Measurements from ENCODE around the gene SMYD5. TPM values are rescaled to one million over a fixed set of nuclear protein-coding genes. Genes with fewer than 3 reads are reported as not detected.

The SMYD5 gene
- total RNA-seq, 2 donors from 2014 or later, result 34.9 to 35.4 TPM

DNA sequence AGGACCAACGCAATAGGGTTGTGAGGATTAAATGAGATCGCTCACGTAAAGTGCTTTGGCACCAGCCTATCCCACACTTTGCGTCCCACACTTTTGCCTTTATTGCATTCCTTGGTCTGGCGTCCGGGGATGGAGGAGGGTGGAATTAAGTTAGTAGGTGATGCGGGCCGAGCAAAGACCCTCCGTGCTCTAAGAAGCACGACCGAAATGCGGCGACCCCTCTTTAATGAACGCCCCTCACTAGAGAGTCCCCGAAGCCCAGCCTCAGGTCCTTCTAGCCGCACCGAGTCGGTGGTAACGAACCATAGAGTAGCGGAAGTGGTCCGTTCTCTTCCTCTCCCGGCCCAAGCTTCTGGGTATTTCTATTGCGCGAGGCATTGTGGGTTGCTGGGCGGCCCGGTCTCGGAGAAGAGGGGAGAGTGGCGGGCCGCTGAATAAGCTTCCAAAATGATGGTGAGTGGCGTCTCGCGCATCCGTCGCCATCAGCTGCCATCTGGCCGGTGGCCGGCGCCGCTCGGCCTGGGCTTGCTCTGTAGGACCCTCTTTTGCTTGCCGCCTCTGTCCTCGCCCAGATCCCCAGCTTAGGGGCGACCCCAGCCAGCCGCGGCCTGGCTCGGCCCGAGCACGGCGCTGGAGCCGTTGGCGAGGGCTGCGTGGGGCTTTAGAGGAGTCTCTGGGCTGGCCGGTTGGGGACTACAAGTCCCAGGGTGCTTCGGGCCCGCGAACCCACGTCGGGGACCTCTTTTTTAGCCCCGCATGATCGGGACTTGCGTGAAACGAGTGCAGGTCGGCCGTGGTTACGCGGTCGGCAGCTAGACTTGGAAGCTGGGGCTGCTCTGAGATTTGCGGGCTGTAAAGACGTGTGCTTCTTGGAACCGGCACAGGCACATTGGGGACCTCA lies 20.1 kb downstream of the SMYD5 start, which contains the start of gene CCT7:
TSS of gene CCT7 (plus strand) at position 377 of the 901 bp plus-strand sequence. CDS start at position 448, 71 bp downstream.
- Mint-ChIP-seq H3K36me3 (ENCODE audit: low read depth) (peaks cover 2% of the 10 kb centered on the region), H3K4me3 (peak within 1 kb of the TSS; percentile 97), H3K27ac (peak within 1 kb of the TSS; percentile 96), H3K9me3 (no peaks in the 10 kb centered on the region), H3K27me3 (ENCODE audit: insufficient read depth) (no peaks in the 10 kb centered on the region), H3K4me1 (peaks cover 22% of the 10 kb centered on the region)
- DNase-seq, result peak; percentile 95
- H3K4me3 ChIP-seq (ENCODE audit: low read length), result peak within 1 kb of the TSS; percentile 98
- H3K36me3 ChIP-seq (ENCODE audit: control insufficient read depth, insufficient read depth, low read length), result peaks cover 11% of the 10 kb centered on the region
- peak within 1 kb of the TSS; percentile 88 for H3K27ac ChIP-seq (ENCODE audit: low read depth, low read length)
- no peaks in the 10 kb centered on the region for H3K27me3 ChIP-seq (ENCODE audit: control insufficient read depth, insufficient read depth, low read length, poor library complexity, severe bottlenecking)
- WGBS, 2 experiments (ENCODE audit: insufficient coverage in 1 of 2, insufficient read length in 1 of 2), result 0 to 1% methylated on average over 25 to 69 of the region's 69 CpGs
- H3K4me1 ChIP-seq (ENCODE audit: control insufficient read depth, insufficient read depth, low read length), result no peaks in the 10 kb centered on the region
- TF ChIP-seq, protein P1, sequence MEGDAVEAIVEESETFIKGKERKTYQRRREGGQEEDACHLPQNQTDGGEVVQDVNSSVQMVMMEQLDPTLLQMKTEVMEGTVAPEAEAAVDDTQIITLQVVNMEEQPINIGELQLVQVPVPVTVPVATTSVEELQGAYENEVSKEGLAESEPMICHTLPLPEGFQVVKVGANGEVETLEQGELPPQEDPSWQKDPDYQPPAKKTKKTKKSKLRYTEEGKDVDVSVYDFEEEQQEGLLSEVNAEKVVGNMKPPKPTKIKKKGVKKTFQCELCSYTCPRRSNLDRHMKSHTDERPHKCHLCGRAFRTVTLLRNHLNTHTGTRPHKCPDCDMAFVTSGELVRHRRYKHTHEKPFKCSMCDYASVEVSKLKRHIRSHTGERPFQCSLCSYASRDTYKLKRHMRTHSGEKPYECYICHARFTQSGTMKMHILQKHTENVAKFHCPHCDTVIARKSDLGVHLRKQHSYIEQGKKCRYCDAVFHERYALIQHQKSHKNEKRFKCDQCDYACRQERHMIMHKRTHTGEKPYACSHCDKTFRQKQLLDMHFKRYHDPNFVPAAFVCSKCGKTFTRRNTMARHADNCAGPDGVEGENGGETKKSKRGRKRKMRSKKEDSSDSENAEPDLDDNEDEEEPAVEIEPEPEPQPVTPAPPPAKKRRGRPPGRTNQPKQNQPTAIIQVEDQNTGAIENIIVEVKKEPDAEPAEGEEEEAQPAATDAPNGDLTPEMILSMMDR (conservative IDR thresholded peaks at IDR 0.05), result no peak
- no peaks in the 10 kb centered on the region for H3K9me3 ChIP-seq (ENCODE audit: control insufficient read depth, low read length)
- H3K9ac ChIP-seq (ENCODE audit: extremely low read depth, low read length, poor library complexity, severe bottlenecking), result peak within 1 kb of the TSS; percentile 95

GRCh38 chr2:73235315-73236028 lies 21.4 kb downstream of the SMYD5 start:
- no peaks in the 10 kb centered on the region for H3K27me3 ChIP-seq (ENCODE audit: control insufficient read depth, insufficient read depth, low read length, poor library complexity, severe bottlenecking)
- H3K36me3 ChIP-seq (ENCODE audit: control insufficient read depth, insufficient read depth, low read length), result peaks cover 24% of the 10 kb centered on the region
- Mint-ChIP-seq H3K27me3 (ENCODE audit: insufficient read depth) (no peaks in the 10 kb centered on the region), H3K36me3 (ENCODE audit: low read depth) (peaks cover 7% of the 10 kb centered on the region), H3K9me3 (no peaks in the 10 kb centered on the region), H3K27ac (peak overlapping the region; percentile 96), H3K4me1 (peaks cover 22% of the 10 kb centered on the region), H3K4me3 (peak overlapping the region; percentile 97)
- H3K9ac ChIP-seq (ENCODE audit: extremely low read depth, low read length, poor library complexity, severe bottlenecking), result peak overlapping the region; percentile 95
- peak; percentile 9 for DNase-seq
- 76 to 82% methylated on average over 11 of the region's 11 CpGs for WGBS, 2 experiments (ENCODE audit: insufficient coverage in 1 of 2, insufficient read length in 1 of 2)
- H3K4me3 ChIP-seq (ENCODE audit: low read length), result peak overlapping the region; percentile 98
- no peaks in the 10 kb centered on the region for H3K9me3 ChIP-seq (ENCODE audit: control insufficient read depth, low read length)
- H3K4me1 ChIP-seq (ENCODE audit: control insufficient read depth, insufficient read depth, low read length), result no peaks in the 10 kb centered on the region
- TF ChIP-seq, protein P1 (conservative IDR thresholded peaks at IDR 0.05), result no peak
- H3K27ac ChIP-seq (ENCODE audit: low read depth, low read length), result no peak overlapping the region

- no peak overlapping the region for H3K4me3 Mint-ChIP-seq
- DNase-seq, result no peak
- no peaks in the 10 kb centered on the region for H3K9me3 ChIP-seq (ENCODE audit: control insufficient read depth, low read length)
- no peaks in the 10 kb centered on the region for H3K27me3 ChIP-seq (ENCODE audit: control insufficient read depth, insufficient read depth, low read length, poor library complexity, severe bottlenecking)
- 88 to 100% methylated on average over 1 of the region's 1 CpG for WGBS, 2 experiments (ENCODE audit: insufficient coverage in 1 of 2, insufficient read length in 1 of 2)
- no peaks in the 10 kb centered on the region for H3K4me1 ChIP-seq (ENCODE audit: control insufficient read depth, insufficient read depth, low read length)
- TF ChIP-seq, protein P1 (conservative IDR thresholded peaks at IDR 0.05), result no peak
- H3K36me3 Mint-ChIP-seq (ENCODE audit: low read depth), result peaks cover 19% of the 10 kb centered on the region
- peak overlapping the region; percentile 2 for H3K27ac Mint-ChIP-seq
- peaks cover 22% of the 10 kb centered on the region for H3K4me1 Mint-ChIP-seq
- no peak overlapping the region for H3K9ac ChIP-seq (ENCODE audit: extremely low read depth, low read length, poor library complexity, severe bottlenecking)
- no peaks in the 10 kb centered on the region for H3K9me3 Mint-ChIP-seq
- H3K36me3 ChIP-seq (ENCODE audit: control insufficient read depth, insufficient read depth, low read length), result peaks cover 35% of the 10 kb centered on the region
- no peak overlapping the region for H3K4me3 ChIP-seq (ENCODE audit: low read length)
- H3K27ac ChIP-seq (ENCODE audit: low read depth, low read length), result no peak overlapping the region
- H3K27me3 Mint-ChIP-seq (ENCODE audit: insufficient read depth), result no peaks in the 10 kb centered on the region
These were observed 23.1 kb downstream of the SMYD5 start for GRCh38 chr2:73237168-73237567.

All from endodermal cell (in vitro differentiated cells).